HG03159 (cell line): Measurements from ENCODE around the gene C19orf81.

Source experiments
- ATAC-seq: cut with Tn5 transposase; IDR thresholded peaks from one replicate; pipeline ENCODE4 v1.9.1; 2021; ENCODE audit warnings: mild to moderate bottlenecking, moderate library complexity; ENCODE audit not compliant: unreplicated experiment

The C19orf81 gene

GRCh38 chr19:50629194-50629593 lies 20.1 kb upstream of the C19orf81 start:
- ATAC-seq: no peak

- no peak for ATAC-seq
Measured at GRCh38 chr19:50629801-50630200, 19.4 kb upstream of the C19orf81 start.

- no peak for ATAC-seq
Measured at GRCh38 chr19:50632151-50632835, 17.0 kb upstream of the C19orf81 start.

- ATAC-seq: no peak
Measured at GRCh38 chr19:50633359-50633758, 15.9 kb upstream of the C19orf81 start.

- no peak for ATAC-seq
Measured at GRCh38 chr19:50633973-50634372, 15.3 kb upstream of the C19orf81 start.

- no peak for ATAC-seq
Measured at GRCh38 chr19:50636317-50637085, 12.7 kb upstream of the C19orf81 start.

- ATAC-seq: no peak
Measured at GRCh38 chr19:50638600-50638999, 10.6 kb upstream of the C19orf81 start.

- ATAC-seq: no peak
Measured at GRCh38 chr19:50639121-50640112, 9.8 kb upstream of the C19orf81 start, which contains the start of gene SYT3. Gene SYT3, minus strand, starts transcription at chr19:50639881. Its CDS starts 2,470 bp downstream, at chr19:50637411.

GRCh38 chr19:50640368-50640767 lies 8.9 kb upstream of the C19orf81 start:
- no peak for ATAC-seq

- ATAC-seq: no peak
Measured at GRCh38 chr19:50644315-50644915, 4.8 kb upstream of the C19orf81 start.

- ATAC-seq: no peak
Measured at GRCh38 chr19:50645107-50645506, 4.1 kb upstream of the C19orf81 start.

- ATAC-seq: no peak
Measured at GRCh38 chr19:50646074-50646807, 3.0 kb upstream of the C19orf81 start.

- no peak for ATAC-seq
Measured at GRCh38 chr19:50647879-50648615, 1.2 kb upstream of the C19orf81 start.

GRCh38 chr19:50648659-50649058 lies 586 bp upstream of the C19orf81 start:
- ATAC-seq: no peak

GRCh38 chr19:50651174-50651573 lies 1.9 kb downstream of the C19orf81 start:
- no peak for ATAC-seq

GRCh38 chr19:50652722-50653121 lies 3.5 kb downstream of the C19orf81 start:
- ATAC-seq: no peak

GRCh38 chr19:50654882-50655281 lies 5.6 kb downstream of the C19orf81 start:
- no peak for ATAC-seq

GRCh38 chr19:50657222-50657669 lies 8.0 kb downstream of the C19orf81 start:
- no peak for ATAC-seq
